ENCODE measurements around the gene KDM4C.

DNA sequence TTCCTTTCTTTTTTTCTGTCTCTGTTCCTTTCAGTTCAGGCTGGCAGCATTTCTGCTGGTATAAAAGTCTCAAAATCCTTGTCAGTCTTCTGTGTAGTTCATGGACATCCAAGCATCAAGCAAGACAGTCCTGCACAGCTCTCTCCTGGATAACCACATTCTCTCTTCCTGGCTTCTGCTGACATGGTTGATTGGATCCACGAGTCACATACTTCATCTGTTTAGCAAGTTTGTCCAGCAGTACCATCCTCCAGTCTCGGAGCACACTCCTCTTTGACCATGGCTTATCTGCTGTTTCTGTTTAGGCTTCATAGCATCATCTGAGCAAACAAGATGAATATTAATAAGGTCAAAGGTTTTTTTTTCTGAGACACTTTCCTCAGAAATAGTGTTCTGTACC, 220.8 kb downstream of the KDM4C start:
- TF ChIP-seq, protein P1, sequence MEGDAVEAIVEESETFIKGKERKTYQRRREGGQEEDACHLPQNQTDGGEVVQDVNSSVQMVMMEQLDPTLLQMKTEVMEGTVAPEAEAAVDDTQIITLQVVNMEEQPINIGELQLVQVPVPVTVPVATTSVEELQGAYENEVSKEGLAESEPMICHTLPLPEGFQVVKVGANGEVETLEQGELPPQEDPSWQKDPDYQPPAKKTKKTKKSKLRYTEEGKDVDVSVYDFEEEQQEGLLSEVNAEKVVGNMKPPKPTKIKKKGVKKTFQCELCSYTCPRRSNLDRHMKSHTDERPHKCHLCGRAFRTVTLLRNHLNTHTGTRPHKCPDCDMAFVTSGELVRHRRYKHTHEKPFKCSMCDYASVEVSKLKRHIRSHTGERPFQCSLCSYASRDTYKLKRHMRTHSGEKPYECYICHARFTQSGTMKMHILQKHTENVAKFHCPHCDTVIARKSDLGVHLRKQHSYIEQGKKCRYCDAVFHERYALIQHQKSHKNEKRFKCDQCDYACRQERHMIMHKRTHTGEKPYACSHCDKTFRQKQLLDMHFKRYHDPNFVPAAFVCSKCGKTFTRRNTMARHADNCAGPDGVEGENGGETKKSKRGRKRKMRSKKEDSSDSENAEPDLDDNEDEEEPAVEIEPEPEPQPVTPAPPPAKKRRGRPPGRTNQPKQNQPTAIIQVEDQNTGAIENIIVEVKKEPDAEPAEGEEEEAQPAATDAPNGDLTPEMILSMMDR (IDR thresholded peaks at IDR 0.05): no peak
- no peak for TF ChIP-seq POLR2AphosphoS5 (IDR thresholded peaks at IDR 0.05)
- TF ChIP-seq EP300 (IDR thresholded peaks at IDR 0.05): no peak
